Hypothalamus (tissue), 51 donors: ENCODE data around the gene MRFAP1L1.
"Not testable (repeated sequence)": the region's sequence is repeated elsewhere in the genome, so short reads cannot be mapped to it uniquely, and the experiment has no call there.

Experiments used
- DNase-seq, 51 donors: peaks; one replicate each; lab custom pipeline; 2025; lab: John Stamatoyannopoulos, UW

Gene MRFAP1L1

GRCh38 chr4:6739920-6740319, 30.3 kb upstream of the MRFAP1L1 start:
- DNase-seq: no peak

- no peak for DNase-seq
Observed at GRCh38 chr4:6734165-6734786, 24.6 kb upstream of the MRFAP1L1 start.

GRCh38 chr4:6733358-6734164, 23.9 kb upstream of the MRFAP1L1 start:
- no peak for DNase-seq

- DNase-seq: peak in 35 of 51 donors; percentile 16 to 84 (median 56)
Observed at GRCh38 chr4:6732441-6733357, 23.0 kb upstream of the MRFAP1L1 start.

- DNase-seq: no peak
Observed at GRCh38 chr4:6731780-6732179, 22.1 kb upstream of the MRFAP1L1 start.

GRCh38 chr4:6731318-6731675, 21.6 kb upstream of the MRFAP1L1 start:
- no peak for DNase-seq

GRCh38 chr4:6730603-6731317, 21.1 kb upstream of the MRFAP1L1 start:
- peak in 2 of 51 donors; percentile 10 to 13 for DNase-seq

GRCh38 chr4:6728320-6729029, 18.8 kb upstream of the MRFAP1L1 start:
- DNase-seq: peak in 1 of 51 donors; percentile 17

GRCh38 chr4:6727943-6728250, 18.2 kb upstream of the MRFAP1L1 start:
- no peak for DNase-seq

- DNase-seq: peak in 49 of 51 donors; percentile 34 to 96 (median 83)
Observed at GRCh38 chr4:6727081-6727942, 17.6 kb upstream of the MRFAP1L1 start.

- not testable (repeated sequence) for DNase-seq
Observed at GRCh38 chr4:6725427-6725961, 15.8 kb upstream of the MRFAP1L1 start.

GRCh38 chr4:6724421-6725111, 14.9 kb upstream of the MRFAP1L1 start:
- DNase-seq: peak in 17 of 51 donors; percentile 10 to 78 (median 51)

- DNase-seq: no peak
Observed at GRCh38 chr4:6723851-6724250, 14.2 kb upstream of the MRFAP1L1 start.

GRCh38 chr4:6722891-6723290, 13.2 kb upstream of the MRFAP1L1 start:
- DNase-seq: no peak

GRCh38 chr4:6721121-6721520, 11.5 kb upstream of the MRFAP1L1 start:
- DNase-seq: no peak

GRCh38 chr4:6720202-6720699, 10.6 kb upstream of the MRFAP1L1 start:
- peak in 50 of 51 donors; percentile 27 to 95 (median 72) for DNase-seq

GRCh38 chr4:6719611-6720179, 10.0 kb upstream of the MRFAP1L1 start:
- DNase-seq: no peak
